ENCODE results near the gene RAMP2.
"Not testable (repeated sequence)": the region's sequence is repeated elsewhere in the genome, so short reads cannot be mapped to it uniquely, and the experiment has no call there.

RAMP2 gene

GRCh38 chr17:42760652-42761581 lies at the start of gene RAMP2:
Gene RAMP2 (plus strand): TSS chr17:42761227. CDS start chr17:42761262, 35 bp downstream.
- DNase-seq (ENCODE audit: low read depth in 3 of 3, low spot score in 1 of 3), result no peak

- DNase-seq (ENCODE audit: low read depth in 3 of 3, low spot score in 1 of 3), result no peak
These were observed 39.9 kb upstream of the RAMP2 start for GRCh38 chr17:42720996-42721583.

GRCh38 chr17:42723636-42724035 lies 37.4 kb upstream of the RAMP2 start:
- DNase-seq (ENCODE audit: low read depth in 3 of 3, low spot score in 1 of 3), result no peak

- no peak for DNase-seq (ENCODE audit: low read depth in 3 of 3, low spot score in 1 of 3)
These were observed 35.9 kb upstream of the RAMP2 start for GRCh38 chr17:42725143-42725542.

- DNase-seq (ENCODE audit: low read depth in 3 of 3, low spot score in 1 of 3), result no peak
These were observed 20.3 kb upstream of the RAMP2 start for GRCh38 chr17:42740699-42741098.

- DNase-seq (ENCODE audit: low read depth in 3 of 3, low spot score in 1 of 3), result not testable (repeated sequence)
These were observed 18.1 kb upstream of the RAMP2 start for GRCh38 chr17:42742916-42743315.

- DNase-seq (ENCODE audit: low read depth in 3 of 3, low spot score in 1 of 3), result no peak
These were observed 17.3 kb upstream of the RAMP2 start for GRCh38 chr17:42743595-42744282.

- DNase-seq (ENCODE audit: low read depth in 3 of 3, low spot score in 1 of 3), result peak in 2 of 3 donors; percentile 28 to 62
These were observed 16.7 kb upstream of the RAMP2 start for GRCh38 chr17:42744283-42744805.

- DNase-seq (ENCODE audit: low read depth in 3 of 3, low spot score in 1 of 3), result peak; percentile 83 to 91 (median 89)
These were observed 16.0 kb upstream of the RAMP2 start, which contains the start of gene EZH1 for GRCh38 chr17:42744806-42745617. Gene EZH1 (minus strand): TSS chr17:42745040. CDS start chr17:42728941, 16,099 bp downstream.

- DNase-seq (ENCODE audit: low read depth in 3 of 3, low spot score in 1 of 3), result no peak
These were observed 12.7 kb upstream of the RAMP2 start for GRCh38 chr17:42748202-42748907.

GRCh38 chr17:42748908-42749798 lies 11.9 kb upstream of the RAMP2 start:
- no peak for DNase-seq (ENCODE audit: low read depth in 3 of 3, low spot score in 1 of 3)

- no peak for DNase-seq (ENCODE audit: low read depth in 3 of 3, low spot score in 1 of 3)
These were observed 10.2 kb upstream of the RAMP2 start for GRCh38 chr17:42750739-42751344.

- no peak for DNase-seq (ENCODE audit: low read depth in 3 of 3, low spot score in 1 of 3)
These were observed 9.4 kb upstream of the RAMP2 start for GRCh38 chr17:42751628-42752027.

- DNase-seq (ENCODE audit: low read depth in 3 of 3, low spot score in 1 of 3), result no peak
These were observed 6.2 kb upstream of the RAMP2 start for GRCh38 chr17:42754782-42755181.

GRCh38 chr17:42759982-42760651 lies 910 bp upstream of the RAMP2 start:
- DNase-seq (ENCODE audit: low read depth in 3 of 3, low spot score in 1 of 3), result no peak

- DNase-seq (ENCODE audit: low read depth in 3 of 3, low spot score in 1 of 3), result no peak
These were observed 611 bp downstream of the RAMP2 start for GRCh38 chr17:42761638-42762037.

- DNase-seq (ENCODE audit: low read depth in 3 of 3, low spot score in 1 of 3), result no peak
These were observed 5.1 kb downstream of the RAMP2 start for GRCh38 chr17:42766124-42766523.

GRCh38 chr17:42767512-42767911 lies 6.5 kb downstream of the RAMP2 start:
- no peak for DNase-seq (ENCODE audit: low read depth in 3 of 3, low spot score in 1 of 3)
